ENCODE results near the gene B4GALT3.
A peak's percentile ranks its signal among the peaks of the same experiment; 100 is the strongest.

Gene B4GALT3

GRCh38 chr1:161185282-161185682, 8.0 kb upstream of the B4GALT3 start:
- peak; percentile 67 for DNase-seq

- DNase-seq: peak; percentile 46
Measured at GRCh38 chr1:161182214-161182613, 4.9 kb upstream of the B4GALT3 start.

- DNase-seq: no peak
Measured at GRCh38 chr1:161180639-161181038, 3.3 kb upstream of the B4GALT3 start.

GRCh38 chr1:161179698-161180097, 2.4 kb upstream of the B4GALT3 start:
- DNase-seq: no peak

GRCh38 chr1:161177936-161178244, 583 bp upstream of the B4GALT3 start:
- DNase-seq: no peak

GRCh38 chr1:161176468-161177111, 717 bp downstream of the B4GALT3 start:
- DNase-seq: no peak

GRCh38 chr1:161175771-161176453, 1.4 kb downstream of the B4GALT3 start:
- DNase-seq: no peak

GRCh38 chr1:161174911-161175310, 2.4 kb downstream of the B4GALT3 start:
- DNase-seq: no peak

- DNase-seq: no peak
Measured at GRCh38 chr1:161173711-161174110, 3.6 kb downstream of the B4GALT3 start.

- no peak for DNase-seq
Measured at GRCh38 chr1:161172776-161173376, 4.4 kb downstream of the B4GALT3 start.

GRCh38 chr1:161172349-161172748, 5.0 kb downstream of the B4GALT3 start:
- no peak for DNase-seq

GRCh38 chr1:161171696-161172095, 5.6 kb downstream of the B4GALT3 start:
- DNase-seq: no peak

- no peak for DNase-seq
Measured at GRCh38 chr1:161171191-161171590, 6.1 kb downstream of the B4GALT3 start.

GRCh38 chr1:161168906-161169305, 8.4 kb downstream of the B4GALT3 start:
- DNase-seq: no peak

- no peak for DNase-seq
Measured at GRCh38 chr1:161166669-161167548, 10.4 kb downstream of the B4GALT3 start.

- peak; percentile 89 for DNase-seq
Measured at GRCh38 chr1:161165742-161166668, 11.3 kb downstream of the B4GALT3 start, which contains the start of gene PPOX. Gene PPOX (plus strand): TSS chr1:161166426. CDS start chr1:161166848, 422 bp downstream.

- DNase-seq: no peak
Measured at GRCh38 chr1:161164901-161165610, 12.3 kb downstream of the B4GALT3 start.

- no peak for DNase-seq
Measured at GRCh38 chr1:161163793-161164192, 13.5 kb downstream of the B4GALT3 start.

GRCh38 chr1:161162806-161163205, 14.5 kb downstream of the B4GALT3 start:
- no peak for DNase-seq

GRCh38 chr1:161162052-161162451, 15.3 kb downstream of the B4GALT3 start:
- no peak for DNase-seq

- DNase-seq: no peak
Measured at GRCh38 chr1:161161652-161162051, 15.7 kb downstream of the B4GALT3 start.

All from activated CD4-positive, alpha-beta T cell treated with anti-CD3 and anti-CD28 coated beads, Interleukin-2, amount 50 U/mL, for 1 hour (primary cell).